GM19193 (cell line): ENCODE results near the gene MOGAT3.

Experiments
- POLR2A ChIP-seq: IDR thresholded peaks from 4 replicates; pipeline ENCODE4 v1.6.1; 2011; ENCODE audit not compliant: insufficient read depth, insufficient read length; ENCODE audit errors: extremely low read depth

The MOGAT3 gene

DNA sequence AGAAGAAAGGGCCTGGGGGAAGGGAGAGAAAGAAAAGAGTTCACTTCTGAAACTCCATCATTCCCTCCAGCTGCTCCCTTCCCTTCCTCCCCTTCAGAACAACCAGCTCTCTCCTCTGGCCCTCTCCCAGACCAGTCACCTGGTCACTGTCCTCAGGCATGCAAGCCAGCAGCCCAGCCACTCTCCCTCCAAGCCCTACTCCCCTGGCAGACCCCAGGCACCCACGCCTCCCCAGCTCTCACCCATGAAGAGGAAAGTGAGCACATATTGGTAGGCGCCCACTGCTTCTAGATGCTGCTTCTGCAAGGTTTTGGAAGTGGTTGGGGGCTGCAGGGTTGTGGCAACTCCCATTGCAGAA is 353 bp downstream of the MOGAT3 start:
- TF ChIP-seq POLR2A = no peak

DNA sequence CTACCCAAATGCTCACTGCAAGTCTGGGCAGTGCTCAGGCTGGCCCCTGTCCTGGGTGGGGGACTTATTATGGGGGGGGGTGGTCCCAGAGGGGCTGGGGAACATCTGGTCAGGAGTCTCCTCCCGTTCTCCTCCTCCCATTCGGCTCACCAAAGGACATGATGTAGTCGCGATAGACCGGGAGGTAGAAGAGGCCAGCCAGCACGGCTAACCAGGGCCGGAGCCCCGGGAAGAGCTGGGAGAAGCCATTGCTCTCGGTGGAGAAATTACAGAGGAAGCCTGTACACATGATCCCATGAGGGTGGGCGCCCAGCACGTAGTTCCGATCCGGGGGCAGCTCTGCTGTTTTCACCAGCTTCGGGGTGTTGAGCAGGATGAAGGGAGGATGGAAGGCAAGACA is 2.4 kb downstream of the MOGAT3 start:
- no peak for TF ChIP-seq POLR2A

DNA sequence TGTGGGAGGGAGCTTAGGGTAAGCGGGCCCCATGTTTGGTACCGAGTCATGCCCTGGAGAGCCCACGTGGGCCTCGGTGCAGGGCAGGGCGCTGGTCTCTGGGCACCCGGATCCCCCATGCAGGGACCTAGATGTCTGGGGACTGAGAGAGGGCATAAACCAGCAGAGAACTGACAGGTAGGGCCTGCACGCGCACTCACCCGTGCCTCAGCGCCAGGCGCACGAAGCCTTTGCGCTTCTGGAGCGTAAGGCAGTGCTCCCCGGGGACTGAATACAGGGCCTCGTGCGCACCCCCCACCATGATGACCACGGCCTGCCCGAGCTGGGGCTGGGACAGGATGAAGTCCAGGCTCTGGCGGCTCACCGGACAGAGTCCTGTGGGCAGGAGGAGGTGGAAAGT is 2.8 kb downstream of the MOGAT3 start:
- TF ChIP-seq POLR2A = no peak

DNA sequence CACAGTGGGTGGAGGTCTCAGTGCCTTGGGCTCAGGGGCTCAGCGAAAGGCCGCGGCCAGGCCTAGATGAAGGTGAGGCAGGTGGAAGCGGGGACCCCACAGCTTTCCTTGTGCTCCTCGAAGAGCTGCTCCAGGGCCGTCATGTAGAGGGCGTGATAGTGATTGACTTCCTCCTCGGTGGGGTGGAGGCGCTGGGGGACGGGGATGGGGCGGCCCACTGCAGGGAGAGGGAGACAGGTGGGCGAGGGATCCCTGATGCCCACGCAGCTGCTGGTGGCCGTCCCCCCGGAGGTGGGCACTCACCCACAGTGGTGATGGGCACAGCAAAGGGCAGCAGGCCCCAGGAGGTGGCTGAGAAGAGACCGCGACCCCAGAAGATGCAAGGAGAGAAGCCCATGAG is 5.0 kb downstream of the MOGAT3 start:
- no peak for TF ChIP-seq POLR2A

DNA sequence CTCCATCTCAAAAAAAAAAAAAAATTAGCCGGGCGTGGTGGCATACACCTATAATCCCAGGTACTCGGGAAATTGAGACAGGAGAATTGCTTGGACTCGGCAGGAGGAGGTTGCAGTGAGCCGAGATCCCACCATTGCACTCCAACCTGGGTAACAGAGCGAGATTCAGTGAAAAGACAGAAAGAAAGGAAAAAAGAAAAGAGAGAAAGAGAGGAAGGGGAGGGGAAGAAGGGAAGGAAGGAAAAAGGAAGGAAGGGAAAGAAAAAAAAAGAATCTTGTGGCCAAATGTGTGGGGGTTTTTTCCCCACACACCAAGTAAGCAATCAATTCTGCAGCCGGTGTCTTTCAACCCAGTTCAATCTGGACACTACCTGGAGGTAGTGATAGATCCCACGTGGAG is 11.7 kb downstream of the MOGAT3 start:
- no peak for TF ChIP-seq POLR2A

DNA sequence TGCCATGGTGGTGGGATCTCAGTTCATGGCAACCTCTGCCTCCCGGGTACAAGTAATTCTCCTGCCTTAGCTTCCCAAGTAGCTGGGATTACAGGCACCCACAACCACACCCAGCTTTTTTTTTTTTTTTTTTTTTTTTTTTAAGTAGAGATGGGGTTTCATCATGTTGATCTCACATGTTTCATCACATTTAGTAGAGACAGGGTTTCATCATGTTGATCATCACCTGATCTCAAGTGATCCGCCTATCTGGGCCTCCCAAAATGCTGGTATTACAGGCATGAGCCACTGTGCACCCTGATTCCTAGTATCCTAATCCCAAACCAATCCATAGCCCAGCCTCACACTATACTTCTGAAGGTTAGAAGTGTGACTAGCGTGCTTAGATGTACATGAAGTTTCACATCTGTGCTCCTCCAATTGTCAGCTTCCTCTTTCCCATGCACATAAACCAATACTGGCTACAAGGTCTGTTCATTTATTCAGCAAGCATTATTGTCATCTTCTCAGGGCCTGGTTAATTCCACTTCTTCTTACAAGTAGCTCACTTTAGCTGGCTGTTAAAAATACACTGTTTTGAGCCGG is 13.9 kb downstream of the MOGAT3 start:
- no peak for TF ChIP-seq POLR2A

DNA sequence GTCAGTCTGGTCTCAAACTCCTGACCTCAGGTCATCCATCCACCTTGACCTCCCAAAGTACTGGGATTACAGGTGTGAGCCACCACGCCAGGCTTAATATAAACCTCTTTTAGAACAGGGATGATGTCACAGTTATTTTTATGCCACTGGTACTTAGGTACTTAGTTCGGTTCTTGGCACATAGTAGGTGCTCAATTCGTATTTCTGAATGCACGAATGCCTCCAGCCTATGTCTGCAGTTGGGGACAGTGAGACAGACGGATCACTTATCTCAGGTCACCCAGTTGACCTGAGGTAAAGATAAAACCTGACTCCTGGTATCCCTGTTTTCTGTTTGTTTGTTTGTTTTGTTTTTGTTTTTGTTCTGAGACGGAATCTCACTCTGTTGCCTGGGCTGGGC is 14.6 kb downstream of the MOGAT3 start:
- TF ChIP-seq POLR2A = no peak

DNA sequence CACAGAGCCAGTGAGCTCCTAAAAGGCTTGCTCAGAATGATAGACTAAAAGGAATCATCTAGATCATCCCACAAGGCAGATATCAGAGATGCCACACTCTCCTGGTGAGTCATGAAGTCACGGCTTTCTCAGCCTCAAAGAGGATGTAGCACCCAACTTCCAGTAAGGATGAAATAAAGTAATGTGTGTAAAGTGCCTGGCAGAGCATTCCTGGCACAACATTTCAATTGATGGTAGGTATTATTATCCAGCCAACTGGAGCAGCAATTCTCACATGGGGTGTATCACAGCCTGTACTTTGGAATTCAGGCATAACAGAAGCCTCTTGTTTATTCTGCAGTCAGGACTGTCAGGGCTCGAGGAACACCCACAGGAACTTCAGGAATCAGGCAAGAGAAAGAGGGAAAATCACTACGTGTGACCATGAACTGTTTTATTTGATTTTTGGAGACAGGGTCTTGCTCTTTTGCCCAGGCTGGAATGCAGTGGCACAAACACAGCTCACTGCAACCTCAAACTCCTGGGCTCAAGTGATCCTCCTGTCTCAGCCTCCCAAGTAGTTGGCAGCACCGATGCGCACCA is 15.5 kb downstream of the MOGAT3 start:
- TF ChIP-seq POLR2A = no peak

DNA sequence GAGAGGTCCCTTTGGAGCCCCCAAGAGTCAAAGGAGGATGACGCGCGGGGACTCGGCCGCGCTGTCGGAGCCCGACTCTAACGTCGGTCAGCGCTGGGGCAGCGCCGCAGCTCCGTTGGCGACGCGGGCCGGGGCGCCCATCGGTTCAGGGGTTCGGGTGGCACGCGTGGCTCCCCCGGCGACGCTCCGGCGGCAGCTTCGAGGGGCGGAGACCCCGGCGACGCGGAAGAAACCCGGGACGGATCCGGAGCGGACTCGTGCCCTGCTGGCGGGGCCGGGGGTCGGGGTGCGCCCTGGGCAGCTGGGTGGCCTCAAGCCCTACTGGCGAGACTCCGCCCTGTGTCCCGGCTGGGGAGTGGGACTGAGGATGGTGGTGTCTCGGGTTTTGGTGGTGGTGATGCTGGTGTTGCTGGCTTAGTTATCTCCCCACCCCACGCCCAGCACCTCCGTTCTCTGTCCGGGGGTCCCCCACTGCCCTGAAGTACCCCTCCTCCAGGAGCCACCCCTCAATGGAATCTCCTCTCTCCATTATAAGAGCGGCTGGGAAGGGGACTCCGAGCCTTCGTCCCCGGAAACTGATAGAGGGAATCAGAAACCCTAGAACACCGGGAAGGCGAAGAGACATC is 20.6 kb downstream of the MOGAT3 start, which contains the start of gene NAT16:
NAT16 (minus strand) TSS at position 164 of the 626 bp plus-strand sequence. CDS start 5,486 bp downstream, outside the sequence.
- no peak for TF ChIP-seq POLR2A

DNA sequence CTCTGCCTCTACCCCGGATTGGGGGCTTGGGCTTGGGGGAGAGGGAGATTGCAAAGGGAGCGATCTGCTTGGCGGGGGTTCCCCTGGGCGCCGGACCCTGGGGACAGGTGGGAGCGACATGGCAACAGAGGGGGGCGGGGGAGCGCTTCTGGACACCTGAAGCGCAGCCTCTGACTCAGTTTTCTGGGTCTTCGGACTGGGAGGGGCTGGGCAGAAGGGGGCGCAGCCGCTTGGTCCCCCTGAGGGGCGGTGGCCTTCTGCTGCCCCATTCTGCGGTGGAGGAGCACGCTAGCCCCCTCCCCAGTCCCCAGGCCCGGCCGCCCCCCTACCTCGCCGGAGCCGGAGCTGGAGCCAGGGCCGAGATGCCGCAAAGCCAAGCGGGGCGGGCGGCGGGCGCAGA is 21.1 kb downstream of the MOGAT3 start:
- no peak for TF ChIP-seq POLR2A

DNA sequence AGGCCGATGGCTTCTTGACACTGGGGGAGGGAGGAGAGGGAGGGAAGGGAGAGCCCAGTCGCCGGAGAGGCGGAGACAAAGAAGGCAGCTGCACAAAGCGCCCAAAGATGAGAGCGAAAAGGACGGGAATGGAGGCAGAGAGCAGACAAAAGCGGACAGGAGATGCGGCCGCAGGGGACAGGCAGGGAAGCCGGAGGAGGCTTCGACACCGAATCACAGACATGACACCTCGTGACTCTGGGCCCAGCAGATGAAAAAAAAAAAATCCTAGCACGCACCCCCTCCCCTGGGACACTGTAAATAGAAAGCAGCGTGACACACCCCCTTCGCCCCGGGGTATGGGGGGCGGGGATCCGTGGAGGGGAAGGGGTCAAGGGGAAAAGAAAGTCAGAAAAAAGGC is 21.7 kb downstream of the MOGAT3 start:
- TF ChIP-seq POLR2A = no peak

DNA sequence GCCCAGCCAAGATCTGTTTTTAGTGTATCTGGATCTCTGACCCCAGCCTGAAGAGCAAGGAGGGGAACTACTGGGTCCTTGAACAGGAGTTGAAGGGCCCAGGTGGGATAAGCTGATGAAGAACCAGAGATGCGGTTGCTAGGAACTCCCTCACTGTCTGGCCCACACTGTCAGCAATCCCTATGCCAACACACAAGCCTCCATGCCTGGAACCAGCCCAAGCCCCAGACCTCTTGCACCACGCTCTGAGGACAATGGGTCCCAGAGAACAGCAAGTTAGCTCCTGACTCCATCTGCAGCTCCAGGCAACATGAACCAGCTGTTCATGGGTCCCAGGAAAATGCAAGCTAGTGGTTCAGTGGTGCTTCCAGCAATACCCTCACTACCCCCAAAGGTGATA is 23.2 kb downstream of the MOGAT3 start:
- no peak for TF ChIP-seq POLR2A

DNA sequence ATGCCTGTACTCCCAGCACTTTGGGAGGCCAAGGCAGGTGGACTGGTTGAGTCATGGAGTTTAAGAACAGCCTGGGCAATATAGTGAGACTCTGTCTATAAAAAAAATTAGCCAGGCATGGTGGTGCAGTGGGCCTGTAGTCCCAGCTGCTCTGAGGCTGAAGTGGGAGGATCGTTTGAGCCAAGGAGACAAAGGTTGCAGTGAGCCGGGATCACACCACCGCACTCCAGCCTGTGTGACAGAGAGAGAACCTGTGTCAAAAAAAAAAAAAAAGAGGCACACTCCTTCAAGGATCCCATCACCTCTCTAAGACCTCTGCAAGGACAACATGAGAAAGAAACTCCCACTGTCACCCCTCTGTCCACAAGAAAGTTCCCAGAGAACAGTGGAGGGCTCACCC is 25.2 kb downstream of the MOGAT3 start:
- TF ChIP-seq POLR2A = no peak

DNA sequence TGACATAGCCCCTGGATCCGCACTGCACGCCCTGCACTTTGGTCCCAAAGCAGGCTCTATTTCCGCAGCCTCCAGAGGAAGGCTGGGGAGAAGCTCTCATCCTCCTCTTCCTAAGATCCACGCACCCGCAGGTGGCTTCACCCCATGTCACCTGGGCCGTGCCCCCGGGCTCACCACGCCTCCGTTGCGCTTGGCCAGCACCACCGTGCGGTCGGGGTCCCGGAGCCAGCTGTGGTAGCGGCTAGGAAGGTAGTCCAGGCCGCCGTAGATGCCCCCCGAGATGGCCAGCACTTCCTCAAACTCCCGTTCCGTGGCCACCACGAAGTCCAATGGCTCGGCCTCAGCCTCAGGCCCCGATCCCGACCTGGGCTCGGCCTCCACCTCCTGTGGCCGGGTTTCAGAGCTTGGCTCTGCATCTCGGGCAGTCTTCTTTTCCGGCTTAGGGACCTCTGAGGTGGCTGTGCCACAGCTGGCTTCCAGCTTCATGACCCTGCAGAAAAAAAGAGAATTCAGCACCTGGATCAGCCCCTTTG is 26.4 kb downstream of the MOGAT3 start:
- TF ChIP-seq POLR2A = no peak

DNA sequence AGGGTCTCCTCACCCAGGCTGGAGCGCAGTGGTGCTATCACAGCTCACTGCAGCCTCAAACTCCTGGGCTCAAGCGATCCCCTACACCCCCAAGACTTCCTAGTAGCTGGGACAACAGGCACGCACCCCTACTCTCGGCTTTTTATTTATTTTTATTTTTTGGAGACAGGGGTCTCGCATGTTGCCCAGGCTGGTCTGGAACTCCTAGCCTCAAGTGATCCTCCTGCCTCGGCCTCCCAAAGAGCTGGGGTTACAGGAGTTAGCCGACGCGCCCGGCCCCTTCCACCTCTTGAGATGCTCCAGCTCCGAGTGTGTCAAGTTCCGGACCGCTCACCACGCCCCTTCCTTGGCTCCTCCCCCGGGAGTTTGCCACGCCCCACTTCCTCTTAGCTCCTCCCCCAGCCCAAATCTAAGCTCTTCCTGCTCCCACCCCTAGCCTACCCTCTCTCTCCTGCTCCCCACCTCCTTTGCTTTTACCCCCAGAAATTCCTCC is 27.0 kb downstream of the MOGAT3 start:
- TF ChIP-seq POLR2A = no peak
